ENCODE measurements around the gene KLHL25.

The KLHL25 gene

DNA sequence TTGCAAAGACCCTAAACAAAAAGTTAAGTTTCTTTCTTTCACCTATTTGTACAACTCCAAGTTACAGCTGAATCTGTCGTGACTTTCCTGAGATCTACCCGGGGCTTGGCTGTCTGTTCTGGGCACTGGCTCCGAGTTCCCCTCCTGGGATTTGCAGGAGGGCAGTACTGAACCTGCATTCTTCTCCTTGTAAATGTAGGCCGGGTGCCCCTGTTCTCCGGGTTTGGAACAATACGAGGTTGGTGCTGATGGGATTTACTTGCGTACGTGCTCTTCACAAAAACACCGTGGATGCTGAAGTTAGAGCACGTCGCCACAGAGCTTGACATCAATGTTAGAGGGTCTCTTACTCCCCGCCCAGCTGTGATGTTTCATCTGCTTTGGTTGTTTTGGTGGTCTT lies 48.1 kb downstream of the KLHL25 start:
- DNase-seq, result no peak

DNA sequence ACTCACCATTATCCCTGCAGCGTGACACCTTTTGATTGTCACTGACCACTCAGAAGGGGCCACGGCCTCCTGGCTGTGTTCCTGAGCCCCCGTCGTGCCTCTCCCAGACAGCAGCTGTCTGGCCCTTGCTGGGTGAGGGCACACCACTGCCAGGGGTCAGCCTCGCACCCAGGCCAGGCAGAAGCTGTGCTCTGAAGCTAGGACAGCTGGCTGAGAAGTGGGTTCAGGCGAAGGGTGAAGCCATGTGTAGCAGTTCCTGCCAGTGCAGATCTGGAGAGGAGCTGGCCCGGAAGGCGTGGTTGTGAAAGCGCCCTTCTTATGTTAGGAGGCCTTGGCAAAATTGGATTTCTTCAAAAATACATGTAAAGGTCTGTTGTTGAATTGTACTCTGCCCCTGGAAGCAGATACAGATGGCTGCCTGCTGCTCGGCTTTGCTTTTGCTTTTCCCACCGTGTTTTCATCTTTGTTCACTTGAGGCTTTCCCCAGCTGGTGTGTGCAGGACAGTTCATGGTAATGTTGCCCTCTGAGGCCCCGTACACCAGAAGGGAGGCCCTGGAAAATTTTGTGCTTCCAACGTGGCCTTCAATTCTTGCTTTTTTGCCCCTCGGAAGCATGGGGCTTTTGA lies 49.1 kb downstream of the KLHL25 start:
- no peak for DNase-seq

GRCh38 chr15:85745023-85745422 lies 49.7 kb downstream of the KLHL25 start:
- DNase-seq, result no peak

DNA sequence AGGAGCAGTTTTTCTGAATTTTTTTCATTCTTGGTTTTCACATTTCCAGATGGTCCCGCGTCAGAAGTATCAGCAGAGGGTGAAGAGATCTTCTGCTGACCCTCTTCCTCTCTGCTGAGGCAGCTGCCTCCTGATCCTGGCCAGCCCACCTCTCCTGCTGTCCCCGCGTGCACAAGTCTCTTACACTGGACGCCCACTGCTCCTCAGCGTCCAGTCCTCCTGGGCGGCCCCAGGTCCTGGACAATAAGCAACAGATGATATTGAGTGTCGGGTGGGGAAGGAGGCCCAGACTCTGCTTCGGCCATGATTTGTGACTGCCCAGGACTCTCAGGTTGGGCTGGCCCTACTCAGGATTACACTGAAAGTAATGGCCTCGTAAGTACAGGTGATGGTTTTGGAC lies 50.1 kb downstream of the KLHL25 start:
- DNase-seq, result no peak

GRCh38 chr15:85743392-85744055 lies 51.2 kb downstream of the KLHL25 start:
- no peak for DNase-seq

- DNase-seq, result peak; percentile 45 to 50
Measured at GRCh38 chr15:85742186-85742821, 52.4 kb downstream of the KLHL25 start.

DNA sequence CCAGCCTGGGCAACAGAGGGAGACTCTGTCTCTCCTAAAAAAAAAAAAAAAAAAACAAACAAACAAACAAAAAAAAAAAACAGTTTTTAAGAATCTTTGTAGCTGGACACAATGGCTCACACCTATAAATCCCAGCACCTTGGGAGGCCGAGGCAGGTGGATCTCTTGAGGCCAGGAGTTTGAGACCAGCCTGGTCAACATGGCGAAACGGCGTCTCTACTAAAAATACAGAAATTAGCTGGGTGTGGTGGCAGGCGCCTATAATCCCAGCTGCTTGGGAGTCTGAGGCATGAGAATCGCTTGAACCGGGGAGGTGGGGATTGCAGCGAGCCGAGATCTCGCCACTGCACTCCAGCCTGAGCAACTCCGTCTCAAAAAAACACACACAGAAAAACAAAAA lies 53.1 kb downstream of the KLHL25 start:
- no peak for DNase-seq

DNA sequence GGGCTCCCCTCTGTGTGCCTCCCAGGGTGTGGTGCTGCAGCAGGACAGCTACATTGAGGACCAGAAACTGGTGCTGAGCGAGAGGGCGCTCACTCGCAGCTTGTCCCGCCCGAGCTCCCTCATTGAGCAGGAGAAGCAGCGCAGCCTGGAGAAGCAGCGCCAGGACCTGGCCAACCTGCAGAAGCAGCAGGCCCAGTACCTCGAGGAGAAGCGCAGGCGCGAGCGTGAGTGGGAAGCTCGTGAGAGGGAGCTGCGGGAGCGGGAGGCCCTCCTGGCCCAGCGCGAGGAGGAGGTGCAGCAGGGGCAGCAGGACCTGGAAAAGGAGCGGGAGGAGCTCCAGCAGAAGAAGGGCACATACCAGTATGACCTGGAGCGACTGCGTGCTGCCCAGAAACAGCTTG lies 53.7 kb downstream of the KLHL25 start:
- DNase-seq, result no peak

DNA sequence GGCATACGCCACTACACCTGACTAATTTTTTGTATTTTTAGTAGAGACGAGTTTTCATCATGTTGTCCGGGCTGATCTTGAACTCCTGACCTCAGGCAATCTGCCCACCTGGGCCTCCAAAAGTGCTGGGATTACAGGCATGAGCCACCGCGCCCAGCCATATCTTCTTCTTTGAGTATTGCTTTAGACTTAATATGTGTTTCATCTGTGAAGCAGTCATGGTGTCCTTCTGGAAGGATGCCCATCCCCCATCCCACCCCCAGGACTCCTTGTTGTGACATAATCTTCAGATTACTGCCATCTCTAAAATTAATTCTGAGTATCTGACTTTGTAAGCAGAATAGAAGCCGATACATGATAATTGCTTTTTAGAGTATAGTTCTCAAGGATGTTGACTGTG lies 57.7 kb downstream of the KLHL25 start:
- DNase-seq, result no peak

GRCh38 chr15:85733416-85733815 lies 61.3 kb downstream of the KLHL25 start:
- no peak for DNase-seq

- DNase-seq, result peak; percentile 69 to 71
Measured at GRCh38 chr15:85730001-85730820, 64.5 kb downstream of the KLHL25 start.

DNA sequence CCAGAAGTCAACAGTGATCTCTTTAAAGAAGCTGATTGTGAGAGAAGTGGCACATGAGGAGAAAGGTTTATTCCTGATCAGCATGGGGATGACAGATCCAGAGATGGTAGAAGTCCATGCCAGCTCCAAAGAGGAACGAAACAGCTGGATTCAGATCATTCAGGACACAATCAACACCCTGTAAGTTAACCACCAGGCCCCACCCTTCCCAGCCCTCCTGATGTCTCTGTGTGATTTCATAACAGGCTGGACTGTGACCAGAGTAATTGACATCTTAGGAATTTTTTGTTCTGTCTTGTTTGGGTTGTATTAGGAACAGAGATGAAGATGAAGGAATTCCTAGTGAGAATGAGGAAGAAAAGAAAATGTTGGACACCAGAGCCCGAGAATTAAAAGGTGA lies 67.7 kb downstream of the KLHL25 start:
- no peak for DNase-seq

- no peak for DNase-seq
Measured at GRCh38 chr15:85726454-85726853, 68.3 kb downstream of the KLHL25 start.

DNA sequence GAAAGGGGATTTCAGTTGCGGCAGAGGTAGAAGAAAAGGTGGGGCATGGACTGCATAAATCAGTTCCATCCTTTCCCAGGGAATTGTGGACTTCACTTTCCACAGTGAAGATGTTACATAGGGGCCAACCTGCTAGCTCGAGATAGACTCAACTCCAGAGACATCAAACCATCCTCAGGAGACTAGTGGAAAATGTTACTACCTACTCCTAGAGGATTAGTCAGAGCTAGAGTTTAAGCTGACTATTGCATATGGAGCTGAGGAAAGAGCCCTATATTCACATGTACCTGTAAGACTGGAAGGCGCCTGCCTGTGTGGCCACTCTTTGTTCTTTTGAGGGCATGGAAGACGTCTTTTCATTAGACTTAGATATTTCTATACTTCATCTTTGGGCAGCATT lies 69.2 kb downstream of the KLHL25 start:
- DNase-seq, result no peak

DNA sequence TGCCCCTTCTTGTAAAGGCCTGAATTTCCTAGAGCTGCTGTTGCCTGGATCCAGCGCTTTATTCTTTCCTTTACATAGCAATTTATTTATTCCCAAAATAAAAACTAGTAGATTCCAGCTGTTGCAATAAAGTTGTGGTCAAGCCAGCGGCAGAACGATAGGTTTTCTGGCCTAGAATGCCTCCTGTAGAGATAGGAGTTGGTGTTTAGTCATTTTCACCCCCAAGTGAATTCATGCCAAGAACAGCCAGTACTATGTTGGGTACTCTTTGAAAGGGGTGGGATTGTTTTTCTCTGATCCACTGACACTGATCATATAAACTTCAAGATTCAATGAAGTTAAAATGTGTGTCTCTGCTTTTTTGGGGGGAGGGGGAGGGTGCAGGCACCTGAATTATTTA lies 69.7 kb downstream of the KLHL25 start:
- DNase-seq, result no peak

DNA sequence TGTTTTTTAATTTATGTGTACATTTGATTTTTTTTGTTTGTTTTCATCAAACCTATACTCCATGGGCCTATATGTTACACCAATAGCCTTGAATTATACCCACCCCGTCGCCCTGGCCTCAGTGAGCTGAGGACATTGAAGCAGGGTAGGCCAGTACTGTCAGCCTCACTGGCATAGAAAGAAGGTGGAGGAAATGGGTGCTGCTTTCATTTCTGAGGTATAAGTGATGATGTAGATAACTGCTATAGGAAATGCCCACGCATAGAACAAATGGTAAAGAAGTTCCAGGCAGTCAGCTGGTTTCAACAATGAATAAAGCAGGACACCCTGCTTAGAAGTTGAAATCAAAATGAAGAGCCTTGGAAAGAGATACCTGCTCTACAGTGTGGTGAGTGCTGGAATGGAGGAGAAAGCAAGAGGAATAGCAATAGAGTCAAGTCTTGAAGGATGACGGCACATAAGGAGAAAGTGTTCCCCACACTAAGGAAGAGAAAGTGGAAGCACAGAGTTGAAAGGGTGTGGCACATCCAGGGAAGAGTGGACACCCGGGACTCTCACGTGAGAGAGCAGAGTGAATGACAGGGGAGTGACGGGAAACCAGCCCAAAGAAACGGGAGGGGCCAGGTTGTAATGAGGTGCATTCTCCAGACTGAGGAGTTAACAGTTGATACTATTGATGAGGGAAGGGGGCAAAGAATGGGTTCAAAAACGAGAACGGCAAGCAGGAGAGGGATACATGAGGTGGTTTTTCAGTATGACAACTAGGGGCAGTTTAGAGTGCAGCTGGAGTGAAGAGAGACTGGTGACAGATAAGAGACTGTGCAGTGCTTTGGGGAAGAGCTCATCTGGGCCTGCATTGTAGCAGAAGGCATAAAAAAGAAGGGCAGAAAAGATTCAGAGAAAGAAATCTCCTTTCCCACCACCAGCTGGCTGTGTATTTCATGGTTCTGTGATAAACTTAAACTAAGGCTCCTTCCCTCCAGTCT lies 70.5 kb downstream of the KLHL25 start:
- no peak for DNase-seq

- DNase-seq, result peak; percentile 46
Measured at GRCh38 chr15:85722374-85723152, 72.2 kb downstream of the KLHL25 start.

DNA sequence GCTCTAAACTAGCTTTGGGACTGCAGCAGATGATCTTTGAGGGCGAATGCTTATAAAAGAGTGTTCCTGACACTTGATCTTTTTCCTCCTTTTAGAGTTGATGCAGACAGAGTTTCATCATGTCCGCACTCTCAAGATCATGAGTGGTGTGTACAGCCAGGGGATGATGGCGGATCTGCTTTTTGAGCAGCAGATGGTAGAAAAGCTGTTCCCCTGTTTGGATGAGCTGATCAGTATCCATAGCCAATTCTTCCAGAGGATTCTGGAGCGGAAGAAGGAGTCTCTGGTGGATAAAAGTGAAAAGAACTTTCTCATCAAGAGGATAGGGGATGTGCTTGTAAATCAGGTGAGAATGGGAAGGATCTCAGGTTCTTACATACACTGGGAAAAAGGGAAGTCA lies 75.7 kb downstream of the KLHL25 start:
- DNase-seq, result no peak

DNA sequence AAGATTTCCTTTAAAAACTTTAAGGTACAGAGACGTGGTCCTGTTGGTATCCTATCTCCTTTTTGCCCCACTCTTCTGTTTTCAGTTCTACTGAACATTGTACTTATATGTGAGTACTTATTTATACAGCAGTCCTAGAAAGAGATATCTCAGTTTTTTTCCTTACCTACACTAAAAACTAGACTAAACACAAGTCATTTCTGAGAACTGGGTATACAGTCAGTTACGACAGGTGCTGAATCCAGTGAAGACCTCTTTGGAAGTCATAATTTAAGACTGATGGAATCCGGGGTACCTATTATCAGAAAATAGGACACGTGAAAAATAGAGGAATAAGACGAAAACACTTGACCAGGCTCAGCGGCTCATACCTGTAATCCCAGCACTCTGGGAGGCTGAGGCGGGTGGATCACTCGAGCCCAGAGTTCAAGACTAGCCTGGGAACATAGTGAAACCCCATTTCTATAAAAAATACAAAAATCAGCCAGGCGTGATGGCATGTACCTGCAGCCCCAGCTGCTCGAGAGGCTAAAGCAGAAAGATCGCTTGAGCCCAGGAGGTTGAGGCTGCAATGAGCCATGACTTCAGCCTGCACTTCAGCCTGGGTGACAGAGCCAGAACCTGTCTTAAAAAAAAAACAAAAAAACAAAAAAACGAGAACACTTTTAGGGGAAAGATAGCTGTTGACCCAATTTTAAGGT lies 76.3 kb downstream of the KLHL25 start:
- DNase-seq, result no peak

DNA sequence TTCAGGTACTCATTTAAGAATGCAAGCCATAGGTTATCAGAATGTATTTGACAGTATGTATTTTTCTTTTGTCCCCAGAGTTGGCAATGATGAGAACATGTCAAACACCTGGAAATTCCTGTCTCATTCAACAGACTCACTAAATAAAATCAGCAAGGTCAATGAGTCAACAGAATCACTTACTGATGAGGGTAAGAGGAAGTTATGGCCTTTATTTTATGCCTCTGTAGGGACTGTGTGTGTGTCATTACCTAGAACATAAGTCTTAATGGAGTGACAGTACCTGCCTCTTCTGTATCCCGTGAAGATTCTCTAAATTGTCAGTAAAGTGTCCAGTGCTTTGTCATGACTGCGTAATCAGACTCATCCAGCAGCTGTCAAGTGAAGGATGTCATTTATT lies 77.5 kb downstream of the KLHL25 start:
- DNase-seq, result no peak

DNA sequence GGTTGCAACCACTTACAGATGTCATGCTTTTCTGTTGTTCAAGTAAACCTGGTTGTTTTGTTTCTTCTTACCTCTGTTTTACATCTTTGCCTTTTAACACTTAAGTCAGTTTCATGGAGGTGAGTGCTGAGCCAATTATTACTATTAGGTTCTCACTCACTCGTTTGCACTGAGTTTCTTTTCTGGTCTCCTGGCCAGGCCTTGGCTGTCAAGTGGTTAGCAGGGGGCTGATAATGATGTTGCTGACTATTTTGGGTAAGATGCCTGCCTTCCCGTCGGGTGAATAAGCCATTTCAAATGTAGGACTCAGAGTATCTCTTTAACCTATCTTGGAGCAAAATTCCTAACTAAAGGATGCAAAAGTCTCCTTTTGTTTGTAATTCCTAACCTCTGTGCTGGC lies 78.5 kb downstream of the KLHL25 start:
- DNase-seq, result no peak

Measured in inflammatory macrophage (primary cell).